ENCODE measurements around the gene SLCO3A1.
"Not testable (repeated sequence)": the region's sequence is repeated elsewhere in the genome, so short reads cannot be mapped to it uniquely, and the experiment has no call there.

The SLCO3A1 gene

DNA sequence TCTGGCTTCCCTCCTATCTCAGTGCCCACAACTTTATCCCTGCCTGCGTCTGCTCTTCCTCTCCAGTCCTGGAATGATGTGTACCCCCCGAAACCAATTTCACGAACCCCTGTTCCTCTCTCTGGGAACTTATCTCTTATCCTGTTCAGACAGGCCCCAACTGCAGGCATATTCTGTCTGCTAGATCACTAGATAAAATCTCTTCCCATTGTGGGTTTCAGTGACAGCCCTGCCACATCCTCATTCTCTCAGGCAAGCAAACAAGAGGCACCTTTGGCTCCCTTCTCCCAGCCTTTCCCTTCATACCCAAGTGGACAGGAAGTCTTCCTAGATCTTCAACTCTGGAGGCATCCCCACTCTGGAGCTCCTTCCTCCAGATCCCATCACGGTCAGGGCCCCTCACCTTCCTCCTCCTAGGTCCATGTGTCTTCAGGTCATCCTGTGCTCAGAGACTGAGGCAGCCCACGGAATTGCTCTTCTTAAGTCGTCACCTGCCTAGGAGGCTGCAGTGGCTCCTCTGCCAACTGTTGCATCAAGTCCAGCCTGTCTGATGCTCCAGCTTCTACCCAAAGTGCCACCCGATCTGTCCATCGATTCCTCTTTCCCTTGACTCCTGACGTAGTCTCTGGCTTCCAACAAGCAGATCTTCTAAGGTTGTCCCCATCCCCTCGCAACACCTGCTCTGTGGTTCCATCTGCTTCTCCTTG is 190.8 kb downstream of the SLCO3A1 start:
- no peak for DNase-seq (ENCODE audit: low read depth)
- H3K4me3 ChIP-seq (ENCODE audit: low read depth, low read length), result no peak overlapping the region

DNA sequence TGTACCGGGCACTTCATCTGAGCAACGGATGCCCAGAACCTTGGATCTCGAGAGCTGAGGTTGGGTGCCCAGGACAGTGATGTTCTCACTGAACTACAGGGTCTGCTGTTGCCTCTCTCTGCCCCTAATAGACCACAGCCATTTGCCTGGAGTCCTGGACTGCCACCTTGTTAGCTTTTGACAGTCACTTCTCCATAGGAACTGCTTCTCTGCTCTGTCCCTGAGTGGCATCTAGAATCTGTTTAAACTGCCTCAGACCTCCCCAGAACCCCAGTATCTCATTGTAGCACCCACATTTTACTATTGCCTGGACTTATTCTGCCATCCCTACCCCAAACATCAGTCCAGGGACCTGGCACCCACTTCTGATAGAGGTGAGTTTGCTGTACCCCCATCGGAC is 194.4 kb downstream of the SLCO3A1 start:
- H3K4me3 ChIP-seq (ENCODE audit: low read depth, low read length), result no peak overlapping the region
- DNase-seq (ENCODE audit: low read depth), result no peak

DNA sequence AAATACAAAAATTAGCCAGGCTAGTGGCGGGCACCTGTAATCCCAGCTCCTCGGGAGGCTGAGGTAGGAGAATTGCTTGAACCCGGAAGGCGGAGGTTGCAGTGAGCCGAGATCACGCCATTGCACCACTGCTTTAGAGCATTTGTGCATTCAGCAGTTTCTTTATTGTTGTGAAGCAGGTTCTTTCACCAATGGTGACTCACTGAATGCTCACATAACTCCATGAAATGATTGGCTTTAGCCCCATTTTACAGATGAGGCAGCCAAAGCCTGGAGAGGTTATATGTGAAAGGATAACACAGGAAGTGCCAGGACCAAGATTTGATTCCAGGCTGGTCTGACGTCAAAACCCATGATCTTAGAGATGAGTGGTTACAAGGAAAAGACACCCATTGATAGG is 195.2 kb downstream of the SLCO3A1 start:
- DNase-seq (ENCODE audit: low read depth), result no peak
- no peak overlapping the region for H3K4me3 ChIP-seq (ENCODE audit: low read depth, low read length)

DNA sequence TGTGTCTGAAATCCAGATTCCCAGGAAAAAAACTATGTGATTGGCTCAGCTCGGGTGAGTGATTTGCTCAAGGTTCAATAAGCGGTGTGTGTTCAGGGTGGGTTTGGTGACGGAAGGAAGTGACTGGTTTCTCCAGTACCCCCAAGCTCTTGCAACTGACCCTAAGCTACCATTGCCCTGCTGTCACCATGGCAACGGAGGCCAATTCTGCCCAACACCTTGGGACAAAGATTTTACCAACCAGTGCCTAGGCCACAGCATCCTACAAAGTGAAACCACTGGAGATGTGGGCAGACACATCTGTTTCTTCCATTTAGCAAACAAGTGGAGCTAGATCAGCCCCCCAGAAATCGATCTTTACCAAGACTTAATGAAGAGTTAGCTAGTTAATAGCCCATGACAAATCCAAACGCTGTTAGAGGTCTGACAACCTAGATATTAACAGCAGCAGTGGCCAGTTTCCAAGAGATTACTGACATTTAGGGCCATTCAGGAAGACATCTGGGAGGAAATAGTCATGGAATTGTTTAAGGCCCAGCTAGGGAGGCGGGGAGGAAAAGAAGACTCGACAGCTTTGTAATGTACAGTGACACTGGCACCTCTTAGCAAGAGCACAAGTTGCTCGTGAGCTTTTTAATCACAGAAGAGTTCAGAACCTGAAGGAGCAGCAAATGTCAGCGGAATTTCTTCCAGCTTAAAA is 195.9 kb downstream of the SLCO3A1 start:
- H3K4me3 ChIP-seq (ENCODE audit: low read depth, low read length), result no peak overlapping the region
- no peak for DNase-seq (ENCODE audit: low read depth)

DNA sequence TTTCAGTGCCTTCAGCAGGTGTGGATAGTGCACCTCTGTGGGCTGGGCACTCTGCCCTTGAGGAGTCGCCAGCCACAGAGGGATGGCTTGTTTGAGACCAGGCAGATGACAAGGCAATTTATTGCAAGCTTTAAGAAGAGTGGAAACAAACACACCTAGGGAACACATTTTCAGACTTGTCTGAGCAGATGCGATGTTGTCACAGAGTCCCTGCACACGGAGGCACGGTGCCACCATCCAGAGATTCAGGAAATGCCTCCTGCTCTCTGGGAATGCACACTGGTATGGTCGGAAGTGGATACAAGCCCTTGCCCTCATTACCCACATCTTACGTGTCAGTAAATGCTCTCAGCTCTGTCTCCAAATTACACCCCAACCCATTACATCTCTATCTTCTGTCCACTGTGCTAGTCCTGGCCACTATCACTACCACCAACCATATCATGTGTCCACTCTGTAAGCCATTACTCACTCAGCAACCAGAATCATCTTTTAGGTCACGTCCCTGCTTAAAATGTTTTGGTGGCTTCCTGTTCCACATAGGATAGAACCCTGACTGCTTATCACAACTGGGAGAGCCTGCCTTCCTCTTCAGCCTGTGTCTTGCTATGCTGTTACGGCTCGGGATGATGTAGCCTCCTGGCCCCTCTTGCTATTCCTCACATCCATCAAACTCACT is 196.9 kb downstream of the SLCO3A1 start:
- DNase-seq (ENCODE audit: low read depth), result no peak
- H3K4me3 ChIP-seq (ENCODE audit: low read depth, low read length), result no peak overlapping the region

DNA sequence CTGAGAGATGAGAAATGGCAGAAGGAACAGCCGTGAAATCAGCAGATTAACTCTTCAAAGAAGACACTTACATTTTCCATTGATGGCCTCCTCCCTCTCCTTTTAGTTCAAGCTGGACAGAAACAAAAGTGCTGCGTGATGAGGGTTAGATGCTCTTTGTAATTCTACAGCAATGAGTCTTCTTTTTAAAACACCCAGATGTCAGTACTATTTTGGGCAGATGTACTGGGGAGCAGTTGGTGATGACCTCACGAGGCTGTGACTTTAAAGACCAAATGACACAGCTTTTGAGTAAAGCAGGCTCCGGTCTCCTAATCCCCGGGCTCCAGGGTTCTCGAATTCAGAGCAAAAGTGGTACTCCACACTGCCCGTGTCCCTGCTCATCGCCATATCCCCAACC is 198.2 kb downstream of the SLCO3A1 start:
- H3K4me3 ChIP-seq (ENCODE audit: low read depth, low read length), result no peak overlapping the region
- DNase-seq (ENCODE audit: low read depth), result no peak

DNA sequence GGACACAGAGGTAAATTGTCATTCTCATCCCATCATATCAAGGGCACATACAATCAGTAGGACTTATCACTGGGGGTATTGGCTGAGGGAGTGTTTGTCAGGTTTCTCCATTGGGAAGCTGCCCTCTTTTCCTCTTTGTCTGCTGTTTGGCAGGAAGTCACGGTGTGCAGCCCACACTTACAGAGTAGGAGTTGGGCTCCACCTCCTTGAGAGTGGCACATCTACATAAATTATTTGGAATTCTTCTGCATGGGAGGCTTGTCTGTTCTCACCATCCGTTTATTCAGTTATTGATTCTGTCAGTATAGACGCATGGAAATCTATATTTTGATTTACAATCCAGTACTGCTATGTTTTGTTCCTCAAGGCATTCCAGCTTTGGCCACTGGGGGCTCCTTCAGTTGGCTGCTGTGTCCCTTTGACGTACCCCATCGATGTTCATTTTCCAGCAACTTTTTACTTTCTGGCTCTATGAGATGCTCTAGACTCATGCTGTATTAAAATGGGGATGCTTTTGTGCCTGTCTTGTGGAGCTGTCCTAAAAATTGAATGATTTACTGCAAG is 200.3 kb downstream of the SLCO3A1 start:
- no peak overlapping the region for H3K4me3 ChIP-seq (ENCODE audit: low read depth, low read length)
- DNase-seq (ENCODE audit: low read depth), result no peak

DNA sequence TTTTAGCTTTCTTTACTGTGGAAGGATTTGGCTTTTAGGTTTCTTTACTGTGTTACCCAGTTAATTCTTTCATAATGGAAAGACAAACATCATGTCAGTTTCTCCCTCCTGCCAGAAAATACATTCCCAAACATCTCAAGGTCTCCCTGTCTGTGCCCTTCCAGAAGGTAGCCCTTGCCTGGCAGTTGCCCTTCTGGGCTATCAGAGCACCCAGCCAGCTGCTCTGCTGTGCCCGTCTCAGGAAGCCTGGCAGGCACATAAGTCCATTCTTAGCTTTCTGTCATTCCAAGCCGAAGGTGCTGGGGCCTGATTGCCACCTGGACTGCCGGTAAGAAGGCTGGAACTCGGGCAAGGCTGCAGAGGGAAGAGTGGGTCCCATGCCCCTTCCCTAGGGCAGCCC is 203.4 kb downstream of the SLCO3A1 start:
- no peak overlapping the region for H3K4me3 ChIP-seq (ENCODE audit: low read depth, low read length)
- no peak for DNase-seq (ENCODE audit: low read depth)

DNA sequence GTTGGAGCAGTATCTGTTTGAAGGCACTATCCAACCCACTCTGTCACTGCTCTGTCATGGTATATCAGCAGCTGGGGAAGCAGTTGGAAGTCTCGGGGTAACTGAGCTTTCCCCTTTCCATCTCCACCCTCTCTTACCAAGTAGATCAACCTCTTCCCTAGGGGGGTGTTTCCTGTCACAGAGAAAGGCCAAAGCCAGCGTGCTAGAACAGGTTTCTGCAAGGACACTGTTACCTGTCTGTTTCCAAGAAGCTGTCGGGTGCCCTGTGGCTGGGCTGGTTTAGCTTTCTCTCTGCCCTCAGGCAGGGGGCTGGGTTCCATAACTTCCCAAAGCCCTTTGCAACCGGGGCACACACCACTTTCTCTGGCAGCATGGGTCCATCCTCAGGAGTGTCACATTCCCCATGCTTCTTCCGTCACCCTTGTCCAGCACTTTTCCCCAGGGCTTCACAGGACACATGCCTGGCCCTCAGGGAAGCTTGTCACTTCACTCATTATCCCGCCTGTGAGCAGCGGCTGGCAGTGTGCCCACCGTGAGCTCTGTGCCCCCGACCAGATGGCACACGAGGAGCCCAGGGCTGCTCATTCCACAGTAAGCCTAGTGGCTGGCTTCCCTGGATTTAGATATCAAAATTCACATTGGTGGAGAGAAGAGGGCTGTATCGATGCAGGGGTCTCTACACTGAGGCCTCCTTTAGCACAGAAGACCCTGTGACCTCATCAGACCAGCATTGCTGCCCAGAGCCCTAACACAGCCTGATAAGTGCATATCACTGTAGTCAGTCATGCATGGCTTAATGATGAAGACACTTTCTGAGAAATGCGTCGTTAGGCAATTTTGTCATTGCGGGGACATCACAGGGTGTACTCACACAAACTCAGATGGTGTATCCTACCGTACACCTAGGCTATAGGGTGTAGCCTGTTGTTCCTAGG is 205.8 kb downstream of the SLCO3A1 start:
- H3K4me3 ChIP-seq (ENCODE audit: low read depth, low read length), result no peak overlapping the region
- no peak for DNase-seq (ENCODE audit: low read depth)

DNA sequence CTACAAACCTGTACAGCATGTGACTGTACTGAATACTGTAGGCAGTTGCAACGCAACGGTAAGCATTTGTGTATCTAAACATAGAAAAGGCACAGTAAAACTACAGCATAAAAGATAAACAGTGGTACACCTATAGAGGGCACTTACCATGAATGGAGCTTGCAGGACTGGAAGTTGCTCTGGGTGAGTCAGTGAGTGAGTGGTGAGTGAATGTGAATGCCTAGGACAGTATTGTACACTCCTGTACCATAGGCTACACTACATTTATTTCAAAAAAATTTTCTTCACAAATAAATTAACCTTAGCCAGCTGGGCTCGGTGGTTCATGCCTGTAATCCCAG is 206.4 kb downstream of the SLCO3A1 start:
- not testable (repeated sequence) for DNase-seq (ENCODE audit: low read depth); H3K4me3 ChIP-seq (ENCODE audit: low read depth, low read length)

DNA sequence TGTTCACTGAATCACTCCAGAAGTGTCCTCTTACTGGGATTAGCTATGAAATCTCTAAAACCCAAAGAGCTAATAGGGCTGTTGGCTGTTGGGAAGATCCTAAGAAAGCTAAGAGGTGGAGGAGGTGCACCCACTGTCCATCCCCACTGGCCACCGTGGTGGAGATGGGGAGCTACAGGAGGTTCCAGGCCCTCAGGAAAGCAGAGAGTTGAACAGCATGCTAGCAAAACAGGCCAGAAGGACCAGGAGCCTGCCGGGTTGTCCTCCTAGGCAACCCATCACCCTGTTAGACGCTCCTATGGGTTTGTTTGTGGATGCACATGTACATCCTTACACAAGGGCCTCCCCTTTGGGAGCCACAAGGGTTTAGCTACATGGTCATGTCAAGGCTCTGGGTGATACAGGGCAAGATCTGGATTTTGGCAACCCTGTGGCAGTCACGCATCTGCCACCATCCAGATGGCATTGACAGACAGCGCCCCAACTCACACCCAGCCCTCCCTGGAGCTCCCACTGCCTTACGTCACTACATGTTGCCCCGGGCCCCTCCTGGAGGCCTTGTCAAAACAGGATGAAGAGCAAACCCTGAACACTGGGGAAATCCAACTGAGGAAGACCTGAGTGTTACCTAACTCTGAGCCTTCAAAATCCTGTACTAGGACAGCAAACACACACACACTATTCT is 208.1 kb downstream of the SLCO3A1 start:
- H3K4me3 ChIP-seq (ENCODE audit: low read depth, low read length), result no peak overlapping the region
- no peak for DNase-seq (ENCODE audit: low read depth)

DNA sequence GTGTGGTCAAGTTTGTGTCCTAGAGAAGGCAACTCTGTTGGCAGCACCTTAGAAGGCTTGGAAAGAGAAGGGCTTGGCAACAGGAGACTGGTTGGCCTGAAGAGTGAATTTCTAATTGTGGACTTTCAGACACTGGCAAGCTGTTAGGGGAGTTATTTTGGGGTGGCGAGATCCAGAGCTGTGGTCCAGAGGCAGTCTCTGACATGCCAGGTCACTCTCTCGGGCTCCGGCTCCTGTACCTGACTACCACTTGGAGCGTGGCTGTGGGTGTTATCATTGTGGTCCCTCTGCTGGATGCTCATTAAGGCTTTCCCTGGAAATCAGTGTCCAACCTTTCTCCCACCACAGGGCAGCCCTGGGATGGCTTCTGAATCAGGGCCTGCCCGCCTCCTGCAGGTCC is 209.0 kb downstream of the SLCO3A1 start:
- H3K4me3 ChIP-seq (ENCODE audit: low read depth, low read length), result no peak overlapping the region
- DNase-seq (ENCODE audit: low read depth), result no peak

DNA sequence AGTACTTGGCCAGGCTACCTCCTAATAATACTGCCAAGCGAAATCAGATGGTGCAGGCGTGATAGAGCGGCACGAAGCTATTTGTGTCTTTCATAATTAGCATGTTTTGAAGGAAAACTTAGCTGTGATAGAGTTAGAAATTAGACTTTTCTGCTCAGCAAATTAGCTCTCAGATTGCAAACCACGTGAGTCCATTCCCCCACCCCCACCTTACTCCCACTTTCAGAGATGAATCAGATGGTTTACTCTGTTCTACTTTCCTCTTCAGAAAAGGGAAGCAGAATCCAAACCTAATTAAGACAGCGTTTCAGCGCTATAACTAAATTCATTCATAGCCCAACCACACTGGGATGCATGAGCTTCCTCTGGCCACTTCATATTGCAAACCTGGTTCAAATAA is 214.6 kb downstream of the SLCO3A1 start:
- H3K4me3 ChIP-seq (ENCODE audit: low read depth, low read length), result no peak overlapping the region
- DNase-seq (ENCODE audit: low read depth), result no peak

DNA sequence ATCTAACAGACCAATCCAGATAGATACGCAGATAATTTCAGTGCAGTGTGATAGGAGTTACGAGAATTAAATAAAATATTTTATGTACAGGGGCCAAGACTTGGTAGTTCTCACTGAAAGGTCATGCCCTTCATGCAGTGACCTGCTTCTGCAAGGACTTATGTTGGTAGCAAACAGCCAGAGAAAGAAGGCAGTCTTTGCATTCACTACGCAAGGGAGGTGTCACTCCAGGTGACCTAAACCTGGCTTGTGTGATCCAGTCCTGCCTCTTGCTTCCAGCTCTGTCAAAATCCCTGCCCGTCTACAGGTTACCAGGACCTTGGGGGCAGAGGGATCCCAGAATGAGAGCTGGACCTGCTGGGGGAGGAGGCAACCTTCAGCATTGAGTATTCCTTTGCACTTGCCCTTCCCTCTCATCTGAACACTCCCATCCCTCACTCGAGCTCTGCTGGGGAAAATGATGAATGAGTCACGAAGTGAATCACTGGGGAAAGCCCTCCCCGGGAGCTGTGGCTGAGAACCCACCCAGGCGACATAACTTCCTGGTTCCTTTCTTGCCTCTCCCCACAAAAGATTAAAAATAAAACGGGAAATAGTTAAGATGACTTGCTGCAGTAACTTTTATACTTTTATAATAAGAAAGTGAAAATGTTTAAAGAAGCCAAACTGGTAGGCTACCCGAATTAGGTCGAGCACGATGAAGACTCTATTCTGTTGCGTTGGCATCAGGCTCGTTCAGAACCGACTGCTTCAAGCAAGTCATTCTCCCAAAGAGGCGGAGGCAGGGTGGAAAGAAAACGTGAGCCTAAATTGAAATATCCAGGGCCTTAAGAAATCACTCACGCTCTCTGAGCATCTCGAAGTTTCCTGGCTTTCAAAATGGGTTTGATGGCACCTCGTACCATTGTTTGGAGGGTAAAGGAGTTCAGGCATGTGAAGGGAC is 216.1 kb downstream of the SLCO3A1 start:
- no peak overlapping the region for H3K4me3 ChIP-seq (ENCODE audit: low read depth, low read length)
- peak; percentile 30 for DNase-seq (ENCODE audit: low read depth)

DNA sequence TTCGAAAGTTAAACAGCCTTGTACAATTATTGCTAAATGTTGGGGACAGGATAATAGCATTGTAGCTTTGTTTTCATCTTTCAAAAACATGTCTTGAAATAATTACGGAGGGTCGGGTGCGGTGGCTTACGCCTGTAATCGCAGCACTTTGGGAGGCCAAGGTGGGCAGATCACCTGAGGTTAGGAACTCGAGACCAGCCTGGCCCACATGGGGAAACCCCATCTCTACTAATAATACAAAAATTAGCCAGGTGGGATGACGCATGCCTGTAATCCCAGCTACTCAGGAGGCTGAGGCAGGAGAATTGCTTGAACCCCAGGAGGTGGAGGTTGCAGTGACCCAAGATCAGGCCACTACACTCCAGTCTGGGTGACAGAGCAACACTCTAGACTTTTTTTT is 216.7 kb downstream of the SLCO3A1 start:
- H3K4me3 ChIP-seq (ENCODE audit: low read depth, low read length), result not testable (repeated sequence)

DNA sequence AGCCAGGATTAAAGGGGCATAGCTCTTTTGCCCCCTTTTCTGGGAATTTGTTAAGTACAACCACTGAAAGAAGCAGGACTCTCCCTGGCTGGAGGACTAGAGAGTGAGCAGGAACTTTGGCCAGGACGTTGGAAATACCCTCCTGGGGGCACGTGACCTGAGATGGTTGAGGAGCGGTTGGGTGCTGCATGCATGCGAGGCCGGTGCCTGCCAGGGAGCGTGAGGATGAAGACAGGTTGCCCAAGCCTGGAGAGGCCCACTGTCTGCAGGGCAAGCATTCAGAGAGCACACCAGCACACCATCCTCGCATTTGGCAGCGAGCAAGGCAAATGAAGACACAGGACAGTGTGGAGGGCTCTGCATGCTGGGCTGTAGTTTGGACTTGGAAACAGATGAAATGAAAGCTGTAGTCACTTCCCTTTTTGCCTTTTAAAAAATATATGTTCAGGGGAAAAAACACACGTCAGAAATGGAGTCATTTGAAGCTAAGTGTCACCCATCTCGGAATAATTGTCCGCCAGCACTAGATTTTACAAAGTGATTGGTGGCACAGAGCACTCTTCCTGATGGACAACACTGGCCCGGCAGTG is 217.6 kb downstream of the SLCO3A1 start:
- H3K4me3 ChIP-seq (ENCODE audit: low read depth, low read length), result no peak overlapping the region
- no peak for DNase-seq (ENCODE audit: low read depth)

More for the DNA sequence above, 216.7 kb downstream of the SLCO3A1 start:
- DNase-seq (ENCODE audit: low read depth), result not testable (repeated sequence)

DNA sequence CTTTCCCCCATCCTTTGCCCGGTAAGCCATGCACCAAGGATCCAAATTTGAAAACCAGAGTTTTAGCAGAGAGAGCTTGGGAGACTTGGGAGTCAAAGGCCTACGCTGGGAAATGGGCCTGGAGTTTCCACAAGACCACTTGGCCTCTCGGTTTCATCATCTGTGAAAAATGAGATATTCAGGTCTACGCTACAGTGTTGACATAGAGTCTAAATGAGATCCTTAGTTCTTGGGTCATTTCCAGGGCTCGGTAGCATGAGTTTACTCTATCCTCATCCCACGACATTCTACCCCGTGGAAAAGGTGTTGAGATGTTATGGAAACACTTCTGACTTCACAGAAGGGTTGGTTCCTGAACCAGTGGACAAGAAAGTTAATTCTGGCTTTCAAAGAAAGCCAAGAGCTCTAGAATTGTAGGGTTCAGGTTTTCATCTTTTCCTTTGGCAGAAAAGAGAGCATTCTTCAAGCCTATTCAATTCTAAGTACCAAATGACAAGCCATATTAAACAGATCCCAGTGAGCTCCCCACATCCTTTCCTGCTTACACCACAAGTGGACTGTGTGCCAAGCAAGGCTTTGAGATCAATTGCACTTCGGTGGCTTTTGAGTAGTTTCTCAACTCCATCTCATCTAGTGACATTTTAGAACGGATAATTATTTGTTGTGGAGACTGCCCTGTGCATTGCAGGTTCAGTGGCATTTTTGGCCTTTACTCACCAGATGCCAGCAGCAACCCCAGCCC is 219.7 kb downstream of the SLCO3A1 start:
- DNase-seq (ENCODE audit: low read depth), result no peak
- H3K4me3 ChIP-seq (ENCODE audit: low read depth, low read length), result no peak overlapping the region

Measured in skeletal muscle cell (primary cell).